HUES6 (cell line): ENCODE results near the gene DHX30.

Experiments used
- H3K27ac ChIP-seq: 2 replicates; pipeline ENCODE4 v1.7.0; 2013; ENCODE audit warnings: low read depth, mild to moderate bottlenecking, low read length, inconsistent platforms
- H3K27me3 ChIP-seq: 2 replicates; pipeline ENCODE4 v1.6.1; 2013; ENCODE audit warnings: low read length; ENCODE audit not compliant: control insufficient read depth, insufficient read depth
- H3K36me3 ChIP-seq: 2 replicates; pipeline ENCODE4 v1.6.1; 2013; ENCODE audit warnings: low read length; ENCODE audit not compliant: control insufficient read depth, insufficient read depth
- H3K4me1 ChIP-seq: 2 replicates; pipeline ENCODE4 v1.6.1; 2013; ENCODE audit warnings: low read length; ENCODE audit not compliant: control insufficient read depth, insufficient read depth
- H3K4me3 ChIP-seq: 2 replicates; pipeline ENCODE4 v1.5.1; 2013; ENCODE audit warnings: low read depth, low read length
- H3K9ac ChIP-seq: one replicate; pipeline ENCODE4 v1.6.1; 2013; ENCODE audit warnings: mild to moderate bottlenecking, low read length
- H3K9me3 ChIP-seq: 2 replicates; pipeline ENCODE4 v1.6.1; 2013; ENCODE audit warnings: low read depth, low read length; ENCODE audit not compliant: control insufficient read depth, insufficient read depth

The DHX30 gene

DNA sequence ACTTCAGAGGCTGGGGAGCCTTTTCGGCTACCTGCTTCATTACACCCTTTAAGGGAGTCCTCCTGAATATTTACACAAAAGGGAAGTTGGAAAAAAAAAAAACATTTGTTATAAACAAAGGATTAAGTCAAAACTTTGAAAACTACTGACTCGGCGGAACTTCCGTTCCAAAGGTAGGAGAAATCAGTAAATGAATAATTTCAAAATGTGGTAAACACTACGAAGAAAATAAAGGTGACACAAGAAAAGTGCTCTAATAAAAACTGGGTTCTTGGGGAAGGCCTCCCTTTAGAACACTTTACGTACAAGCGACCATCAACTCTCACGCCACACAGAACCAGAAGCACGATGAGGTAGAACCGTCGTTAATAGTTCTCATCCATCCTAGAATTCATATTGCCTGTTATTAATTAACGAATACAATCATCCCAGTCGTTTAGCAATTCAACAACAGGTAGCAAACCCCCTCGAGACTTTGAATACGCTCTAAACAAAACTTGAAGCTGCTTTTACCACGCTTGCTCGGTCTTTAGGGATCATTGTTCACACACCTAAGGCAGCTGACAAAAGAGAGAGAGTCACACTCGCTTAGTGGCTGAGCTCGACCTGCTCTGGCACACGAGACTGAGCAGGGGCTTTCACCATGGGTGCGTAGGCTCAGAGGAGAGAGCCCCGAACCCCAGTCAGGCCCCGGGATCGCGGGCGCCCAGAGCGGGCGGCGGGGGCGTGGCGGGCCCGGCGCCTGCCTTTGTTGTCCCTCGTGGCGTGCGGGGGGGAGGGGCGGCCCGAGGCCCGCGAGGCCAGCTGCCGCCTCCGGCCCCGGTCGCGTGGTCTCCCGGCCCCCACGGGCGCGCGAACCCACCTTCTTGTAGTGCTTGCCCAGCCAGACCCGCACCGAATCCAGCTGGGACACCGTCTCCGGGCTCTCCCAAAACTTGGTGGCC lies 21.9 kb upstream of the DHX30 start:
- H3K4me1 ChIP-seq: peaks cover 11% of the 10 kb centered on the region; the same call in 1 of the 2 replicates
- no peaks in the 10 kb centered on the region for H3K27me3 ChIP-seq
- peak overlapping the region; percentile 96 for H3K9ac ChIP-seq
- H3K36me3 ChIP-seq: peaks cover 14% of the 10 kb centered on the region
- H3K27ac ChIP-seq: peak overlapping the region; percentile 96
- no peaks in the 10 kb centered on the region for H3K9me3 ChIP-seq
- peak overlapping the region; percentile 78 for H3K4me3 ChIP-seq

GRCh38 chr3:47781685-47782445 lies 21.1 kb upstream of the DHX30 start, which contains the start of gene SMARCC1:
TSS of gene SMARCC1 (minus strand) at chr3:47781893. CDS start at chr3:47781797, 96 bp downstream.
- peaks cover 12% of the 10 kb centered on the region; the same call in 1 of the 2 replicates for H3K36me3 ChIP-seq
- H3K9me3 ChIP-seq: no peaks in the 10 kb centered on the region
- peak within 1 kb of the TSS; percentile 96 for H3K9ac ChIP-seq
- peak within 1 kb of the TSS; percentile 78 for H3K4me3 ChIP-seq
- H3K4me1 ChIP-seq: peaks cover 11% of the 10 kb centered on the region; the same call in 1 of the 2 replicates
- no peaks in the 10 kb centered on the region for H3K27me3 ChIP-seq
- peak within 1 kb of the TSS; percentile 96 for H3K27ac ChIP-seq

DNA sequence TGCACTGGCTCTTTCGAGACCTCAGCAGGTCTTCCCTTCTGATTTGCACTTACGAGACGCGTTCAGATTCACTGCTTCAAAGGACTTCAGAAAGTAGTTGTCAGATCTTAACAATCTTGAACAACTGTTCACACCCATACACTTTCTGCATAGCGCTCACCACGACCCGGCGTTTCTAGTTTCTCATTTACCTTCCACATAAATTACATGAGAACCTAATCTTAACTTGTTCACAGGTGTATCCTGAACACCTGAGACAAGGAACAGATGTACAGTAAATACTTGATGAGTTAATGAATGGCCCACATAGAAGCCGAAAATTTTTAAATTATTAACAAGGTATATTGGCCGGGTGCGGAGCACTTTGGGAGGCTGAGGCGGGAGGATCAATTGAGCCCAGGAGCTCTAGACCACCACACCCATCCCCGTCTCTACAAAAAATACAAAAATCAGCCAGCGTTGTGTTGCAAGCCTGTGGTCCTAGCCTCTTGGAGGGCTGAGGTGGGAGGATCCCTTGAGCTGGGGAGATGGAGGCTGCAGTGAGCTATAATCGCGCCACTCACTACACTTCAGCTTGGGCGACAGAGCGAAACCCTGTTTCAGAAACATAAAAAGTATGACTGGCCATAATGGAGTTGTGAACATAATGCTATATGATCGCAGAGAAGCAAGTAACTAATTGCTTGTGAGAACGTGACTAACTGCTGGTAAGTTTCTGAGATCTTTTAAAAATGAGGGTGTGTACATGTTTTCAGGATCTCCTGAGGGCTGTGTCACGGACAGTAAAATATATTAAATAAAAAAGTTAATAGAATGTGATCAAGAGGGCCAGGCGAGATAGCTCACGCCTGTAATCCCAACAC lies 20.3 kb upstream of the DHX30 start:
- H3K27me3 ChIP-seq: no peaks in the 10 kb centered on the region
- H3K9ac ChIP-seq: peak overlapping the region; percentile 71
- peak overlapping the region; percentile 78 for H3K4me3 ChIP-seq
- H3K9me3 ChIP-seq: no peaks in the 10 kb centered on the region
- H3K27ac ChIP-seq: peak overlapping the region; percentile 16
- H3K36me3 ChIP-seq: peaks cover 12% of the 10 kb centered on the region; the same call in 1 of the 2 replicates
- H3K4me1 ChIP-seq: peaks cover 11% of the 10 kb centered on the region; the same call in 1 of the 2 replicates

GRCh38 chr3:47783673-47784072 lies 19.3 kb upstream of the DHX30 start:
- Histone ChIP-seq H3K27me3 (no peaks in the 10 kb centered on the region), H3K9ac (no peak overlapping the region), H3K36me3 (peaks cover 9% of the 10 kb centered on the region; the same call in 1 of the 2 replicates), H3K4me3 (no peak overlapping the region), H3K4me1 (peaks cover 11% of the 10 kb centered on the region; the same call in 1 of the 2 replicates), H3K9me3 (no peaks in the 10 kb centered on the region), H3K27ac (no peak overlapping the region)

DNA sequence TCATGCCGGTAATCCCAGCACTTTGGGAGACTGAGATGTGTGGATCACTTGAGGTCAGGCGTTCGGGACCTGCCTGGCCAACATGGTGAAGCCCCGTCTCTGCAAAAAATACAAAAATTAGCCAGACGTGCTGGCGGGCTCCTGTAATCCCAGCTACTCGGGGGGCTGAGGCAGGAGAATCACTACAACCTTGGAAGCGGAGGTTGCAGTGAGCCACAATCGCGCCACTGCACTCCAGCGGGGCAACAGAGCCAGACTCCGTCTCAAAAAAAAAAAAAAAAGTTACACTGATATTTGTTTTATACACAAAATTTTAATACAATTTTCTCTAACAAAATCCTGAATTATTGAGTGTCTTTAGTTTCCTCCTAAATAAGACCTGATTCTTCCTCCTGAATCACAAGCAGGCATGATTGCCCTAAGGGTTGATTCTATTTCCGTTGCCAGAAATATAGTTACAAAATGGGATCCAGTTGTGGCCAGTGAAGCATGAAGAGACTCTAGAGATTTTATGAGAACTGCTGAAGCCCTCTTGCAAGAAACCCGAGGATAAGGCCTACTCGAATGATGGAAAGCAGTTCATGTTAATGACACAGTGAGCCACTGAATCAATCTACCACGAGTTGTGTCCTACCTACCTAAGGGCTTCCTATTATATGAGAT lies 11.6 kb upstream of the DHX30 start:
- H3K36me3 ChIP-seq: no peaks in the 10 kb centered on the region
- no peaks in the 10 kb centered on the region for H3K4me1 ChIP-seq
- H3K4me3 ChIP-seq: no peak overlapping the region
- H3K27ac ChIP-seq: no peak overlapping the region
- no peaks in the 10 kb centered on the region for H3K9me3 ChIP-seq
- H3K9ac ChIP-seq: no peak overlapping the region
- H3K27me3 ChIP-seq: no peaks in the 10 kb centered on the region

DNA sequence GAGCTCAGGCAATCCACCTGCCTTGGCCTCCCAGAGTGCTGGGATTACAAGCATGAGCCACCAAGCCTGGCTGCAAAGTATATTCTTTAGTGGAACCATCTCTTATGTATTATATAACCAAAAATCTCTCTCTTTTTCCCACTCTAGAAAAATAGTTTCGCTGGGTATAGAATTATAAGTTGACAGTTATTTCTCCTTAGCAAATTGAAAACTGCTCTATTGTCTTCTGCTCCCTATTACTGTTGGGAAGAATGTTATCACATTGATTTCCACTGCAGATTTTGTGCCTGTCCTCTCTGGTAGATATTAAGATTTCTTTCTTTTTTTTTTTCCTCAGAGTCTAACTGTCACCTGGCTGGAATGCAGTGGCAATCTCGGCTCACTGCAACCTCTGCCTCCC lies 10.2 kb upstream of the DHX30 start:
- no peaks in the 10 kb centered on the region for H3K27me3 ChIP-seq
- H3K4me3 ChIP-seq: no peak overlapping the region
- H3K36me3 ChIP-seq: no peaks in the 10 kb centered on the region
- H3K27ac ChIP-seq: no peak overlapping the region
- no peak overlapping the region for H3K9ac ChIP-seq
- H3K9me3 ChIP-seq: no peaks in the 10 kb centered on the region
- H3K4me1 ChIP-seq: no peaks in the 10 kb centered on the region

DNA sequence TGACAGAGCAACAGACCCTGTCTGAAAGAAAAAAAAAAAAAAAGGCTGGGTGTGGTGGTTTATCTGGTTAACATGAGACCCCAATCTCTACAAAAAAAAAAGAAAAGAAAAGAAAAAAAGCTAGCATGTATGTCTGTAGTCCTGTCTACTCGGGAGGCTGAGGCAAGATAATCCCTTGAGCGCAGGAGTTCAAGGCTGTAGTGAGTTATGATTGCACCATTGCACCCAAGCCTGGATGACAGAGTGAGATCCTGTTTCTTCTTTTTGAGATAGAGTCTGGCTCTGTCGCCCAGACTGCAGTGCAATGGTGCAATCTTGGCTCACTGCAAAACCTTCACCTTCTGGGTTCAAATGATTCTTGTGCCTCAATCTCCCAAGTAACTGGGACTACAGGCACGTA lies 8.4 kb upstream of the DHX30 start:
- H3K27me3 ChIP-seq: no peaks in the 10 kb centered on the region
- H3K9ac ChIP-seq: no peak overlapping the region
- no peaks in the 10 kb centered on the region for H3K4me1 ChIP-seq
- H3K4me3 ChIP-seq: no peak overlapping the region
- no peak overlapping the region for H3K27ac ChIP-seq
- H3K9me3 ChIP-seq: no peaks in the 10 kb centered on the region
- H3K36me3 ChIP-seq: no peaks in the 10 kb centered on the region

GRCh38 chr3:47799733-47800132 lies 3.2 kb upstream of the DHX30 start:
- no peaks in the 10 kb centered on the region for H3K36me3 ChIP-seq
- no peak overlapping the region for H3K4me3 ChIP-seq
- H3K27me3 ChIP-seq: no peaks in the 10 kb centered on the region
- no peaks in the 10 kb centered on the region for H3K4me1 ChIP-seq
- no peak overlapping the region for H3K9ac ChIP-seq
- no peaks in the 10 kb centered on the region for H3K9me3 ChIP-seq
- no peak overlapping the region for H3K27ac ChIP-seq

DNA sequence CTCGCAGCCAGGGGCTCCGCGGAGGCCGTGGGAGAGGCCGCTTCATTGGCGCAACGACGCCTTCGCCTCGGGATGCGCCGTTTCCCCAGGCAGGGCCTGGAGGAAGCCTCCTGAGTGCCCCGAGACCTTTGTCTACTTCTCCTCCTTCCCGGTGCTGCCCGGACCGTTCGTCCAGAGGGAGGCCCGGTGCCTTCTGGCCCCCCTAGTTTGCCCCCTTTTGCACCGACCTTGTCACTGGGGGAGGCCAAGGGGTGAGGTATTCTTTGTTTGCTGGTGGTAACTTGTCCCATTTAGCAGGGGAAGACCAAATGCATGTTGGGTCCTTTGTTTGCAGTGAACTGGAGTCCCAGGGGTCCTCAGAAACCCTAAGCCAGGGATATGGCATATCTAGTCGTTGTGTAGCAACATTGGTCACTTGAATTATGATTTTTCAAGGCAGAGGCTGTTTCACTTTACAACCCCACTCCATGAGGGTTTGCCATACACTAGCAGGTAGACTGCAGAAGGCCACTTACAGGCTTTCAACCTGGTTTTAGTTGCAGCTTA lies 615 bp downstream of the DHX30 start:
- H3K9me3 ChIP-seq: no peaks in the 10 kb centered on the region
- no peaks in the 10 kb centered on the region for H3K27me3 ChIP-seq
- H3K9ac ChIP-seq: peak overlapping the region; percentile 94
- H3K4me3 ChIP-seq: peak overlapping the region; percentile 77
- peaks cover 22% of the 10 kb centered on the region for H3K36me3 ChIP-seq
- peak overlapping the region; percentile 86 for H3K27ac ChIP-seq
- H3K4me1 ChIP-seq: no peaks in the 10 kb centered on the region

DNA sequence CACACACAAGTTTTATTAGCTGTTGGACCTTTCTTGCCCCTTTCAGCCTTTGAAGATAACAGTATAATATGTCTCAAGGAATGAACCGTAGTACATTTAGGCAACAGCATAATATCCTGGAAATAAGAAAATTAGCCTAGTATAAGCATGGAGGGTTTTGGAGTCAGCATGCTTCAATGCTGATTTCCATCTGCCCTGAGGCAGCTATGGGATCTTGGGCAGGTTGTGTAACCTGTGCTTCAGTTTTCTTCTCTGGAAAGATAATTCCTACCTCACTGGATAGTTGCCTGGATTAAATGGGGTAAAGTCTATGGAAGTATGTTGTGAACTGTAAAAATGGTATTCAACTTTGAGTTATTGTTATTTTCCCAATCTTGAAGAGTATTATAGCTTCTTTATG lies 1.6 kb downstream of the DHX30 start:
- Histone ChIP-seq H3K4me3 (no peak overlapping the region), H3K36me3 (peaks cover 25% of the 10 kb centered on the region), H3K4me1 (no peaks in the 10 kb centered on the region), H3K9ac (no peak overlapping the region), H3K27ac (no peak overlapping the region), H3K9me3 (no peaks in the 10 kb centered on the region), H3K27me3 (no peaks in the 10 kb centered on the region)
